ENCODE measurements around the gene DSTN. TPM values are rescaled to one million over a fixed set of nuclear protein-coding genes. Genes with fewer than 3 reads are reported as not detected.

Gene DSTN
- total RNA-seq, 1 experiment from 2014 or later, result 110 TPM

DNA sequence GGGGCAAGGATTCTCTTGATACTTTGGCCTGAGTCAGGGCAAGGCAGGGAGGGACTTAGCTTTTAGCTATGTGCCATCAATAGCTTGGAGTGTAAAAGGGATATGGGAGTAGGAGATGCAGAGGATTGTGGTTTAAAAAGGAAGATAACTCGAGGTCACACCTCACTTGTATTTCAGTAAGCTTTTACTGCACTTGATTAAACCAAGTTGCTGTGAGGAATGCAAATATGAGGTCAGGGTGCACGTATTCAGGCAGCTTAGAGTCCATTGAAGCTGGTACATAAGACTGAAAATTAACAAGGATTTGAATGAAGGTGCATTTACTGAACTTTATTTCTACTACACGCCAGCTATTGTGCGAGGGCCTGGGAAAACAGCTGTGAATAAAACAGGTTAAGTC, 32.1 kb downstream of the DSTN start:
- no TSS peak for BruUV-seq (replicated peaks)
- H3K27ac Mint-ChIP-seq (ENCODE audit: unreplicated experiment), result no peak overlapping the region
- DNase-seq, result no peak
- H3K4me3 Mint-ChIP-seq (ENCODE audit: low read depth, unreplicated experiment), result no peak overlapping the region
- H3K9me3 Mint-ChIP-seq (ENCODE audit: low read depth, unreplicated experiment), result no peaks in the 10 kb centered on the region
- TF ChIP-seq, protein P1, sequence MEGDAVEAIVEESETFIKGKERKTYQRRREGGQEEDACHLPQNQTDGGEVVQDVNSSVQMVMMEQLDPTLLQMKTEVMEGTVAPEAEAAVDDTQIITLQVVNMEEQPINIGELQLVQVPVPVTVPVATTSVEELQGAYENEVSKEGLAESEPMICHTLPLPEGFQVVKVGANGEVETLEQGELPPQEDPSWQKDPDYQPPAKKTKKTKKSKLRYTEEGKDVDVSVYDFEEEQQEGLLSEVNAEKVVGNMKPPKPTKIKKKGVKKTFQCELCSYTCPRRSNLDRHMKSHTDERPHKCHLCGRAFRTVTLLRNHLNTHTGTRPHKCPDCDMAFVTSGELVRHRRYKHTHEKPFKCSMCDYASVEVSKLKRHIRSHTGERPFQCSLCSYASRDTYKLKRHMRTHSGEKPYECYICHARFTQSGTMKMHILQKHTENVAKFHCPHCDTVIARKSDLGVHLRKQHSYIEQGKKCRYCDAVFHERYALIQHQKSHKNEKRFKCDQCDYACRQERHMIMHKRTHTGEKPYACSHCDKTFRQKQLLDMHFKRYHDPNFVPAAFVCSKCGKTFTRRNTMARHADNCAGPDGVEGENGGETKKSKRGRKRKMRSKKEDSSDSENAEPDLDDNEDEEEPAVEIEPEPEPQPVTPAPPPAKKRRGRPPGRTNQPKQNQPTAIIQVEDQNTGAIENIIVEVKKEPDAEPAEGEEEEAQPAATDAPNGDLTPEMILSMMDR (IDR thresholded peaks at IDR 0.05; ENCODE audit: unreplicated experiment), result no peak
- H3K4me1 Mint-ChIP-seq (ENCODE audit: low read depth, unreplicated experiment), result peaks cover 7% of the 10 kb centered on the region
- H3K27me3 Mint-ChIP-seq (ENCODE audit: unreplicated experiment), result no peaks in the 10 kb centered on the region
- CTCF ChIA-PET, result no interaction called here
- peaks cover 7% of the 10 kb centered on the region for H3K36me3 Mint-ChIP-seq (ENCODE audit: insufficient read depth, unreplicated experiment)
- intact Hi-C loops (cut with micrococcal nuclease; ENCODE audit: unreplicated experiment), result no loop called here

DNA sequence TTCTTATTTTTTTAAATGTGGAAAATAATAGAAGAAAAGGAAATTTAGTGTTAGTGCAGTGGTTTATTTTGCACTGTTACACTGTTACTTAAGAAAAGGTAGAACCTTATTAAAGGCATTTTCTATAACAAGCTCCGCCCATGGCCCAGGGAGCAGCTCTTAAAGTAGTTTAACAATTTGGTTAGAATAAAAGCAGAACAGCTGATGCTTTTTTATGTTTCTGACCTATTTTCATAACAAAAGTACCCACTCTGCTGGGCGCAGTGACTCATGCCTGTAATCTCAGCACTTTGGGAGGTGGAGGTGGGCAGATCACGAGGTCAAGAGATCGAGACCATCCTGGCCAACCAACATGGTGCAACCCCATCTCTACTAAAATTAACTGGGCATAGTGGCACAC, 32.6 kb downstream of the DSTN start:
- CTCF ChIA-PET, result no interaction called here
- DNase-seq, result no peak
- peaks cover 7% of the 10 kb centered on the region for H3K36me3 Mint-ChIP-seq (ENCODE audit: insufficient read depth, unreplicated experiment)
- intact Hi-C loops (cut with micrococcal nuclease; ENCODE audit: unreplicated experiment), result no loop called here
- no peak overlapping the region for H3K27ac Mint-ChIP-seq (ENCODE audit: unreplicated experiment)
- H3K27me3 Mint-ChIP-seq (ENCODE audit: unreplicated experiment), result no peaks in the 10 kb centered on the region
- BruUV-seq (replicated peaks), result no TSS peak
- peaks cover 7% of the 10 kb centered on the region for H3K4me1 Mint-ChIP-seq (ENCODE audit: low read depth, unreplicated experiment)
- H3K4me3 Mint-ChIP-seq (ENCODE audit: low read depth, unreplicated experiment), result no peak overlapping the region
- TF ChIP-seq, protein P1 (IDR thresholded peaks at IDR 0.05; ENCODE audit: unreplicated experiment), result no peak
- no peaks in the 10 kb centered on the region for H3K9me3 Mint-ChIP-seq (ENCODE audit: low read depth, unreplicated experiment)

DNA sequence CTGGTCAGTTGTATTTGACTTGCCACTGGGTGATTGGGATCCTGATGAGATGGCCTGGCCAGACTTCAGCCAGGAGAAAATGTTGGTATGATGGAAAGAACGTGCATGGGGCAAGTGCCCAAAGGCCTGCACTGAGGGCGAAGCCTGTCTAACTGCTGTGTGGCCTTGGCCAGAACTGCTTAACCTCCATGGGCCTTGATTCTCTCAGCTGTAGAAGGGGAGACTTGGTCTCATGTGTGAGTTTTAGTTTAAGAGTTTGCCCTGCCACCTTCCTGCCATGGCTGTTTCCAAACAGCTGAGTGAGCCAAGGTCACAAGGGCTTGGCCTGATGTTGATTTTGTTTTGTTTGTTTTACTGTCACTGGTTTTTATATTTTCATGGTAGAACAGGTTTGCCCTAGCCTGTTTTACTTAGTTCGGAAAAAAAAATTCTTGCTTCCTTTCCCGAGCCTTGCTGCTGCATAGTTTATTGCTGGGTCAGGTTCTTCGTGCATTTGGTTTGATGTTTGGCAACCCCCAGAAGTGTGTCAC, 35.3 kb downstream of the DSTN start:
- BruUV-seq (replicated peaks), result no TSS peak
- TF ChIP-seq, protein P1 (IDR thresholded peaks at IDR 0.05; ENCODE audit: unreplicated experiment), result no peak
- intact Hi-C loops (cut with micrococcal nuclease; ENCODE audit: unreplicated experiment), result loop anchor here (5.0 kb wide), 1 partner anchor 68 kb away; no protein-coding TSS in a partner anchor
- Mint-ChIP-seq H3K27ac (ENCODE audit: unreplicated experiment) (no peak overlapping the region), H3K4me1 (ENCODE audit: low read depth, unreplicated experiment) (peaks cover 7% of the 10 kb centered on the region), H3K9me3 (ENCODE audit: low read depth, unreplicated experiment) (no peaks in the 10 kb centered on the region), H3K36me3 (ENCODE audit: insufficient read depth, unreplicated experiment) (peaks cover 14% of the 10 kb centered on the region), H3K27me3 (ENCODE audit: unreplicated experiment) (no peaks in the 10 kb centered on the region), H3K4me3 (ENCODE audit: low read depth, unreplicated experiment) (no peak overlapping the region)
- CTCF ChIA-PET, result interaction anchor here (0.6 kb wide), 1 partner anchor 63 kb away, joined by 3 read pairs; no protein-coding TSS in a partner anchor
- DNase-seq, result no peak

DNA sequence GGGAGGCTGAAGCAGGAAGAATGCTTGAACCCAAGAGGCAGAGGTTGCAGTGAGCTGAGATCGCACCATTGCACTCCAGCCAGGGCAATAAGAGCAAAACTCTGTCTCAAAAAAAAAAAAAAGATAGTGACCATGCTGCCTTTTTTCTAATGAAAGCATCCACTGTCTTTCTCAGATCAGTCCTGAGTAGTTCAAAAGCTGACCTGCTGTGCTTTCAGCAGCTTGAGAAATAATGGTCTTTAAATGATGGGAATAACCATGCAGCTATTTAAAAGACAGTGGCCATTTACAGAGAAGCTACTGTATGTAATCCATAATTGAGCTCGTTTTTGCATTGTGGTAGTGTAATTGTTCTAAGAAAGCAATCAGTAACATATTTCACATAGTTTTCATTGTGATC, 36.1 kb downstream of the DSTN start:
- no peak for DNase-seq
- Mint-ChIP-seq H3K36me3 (ENCODE audit: insufficient read depth, unreplicated experiment) (peaks cover 14% of the 10 kb centered on the region), H3K4me3 (ENCODE audit: low read depth, unreplicated experiment) (no peak overlapping the region), H3K27ac (ENCODE audit: unreplicated experiment) (no peak overlapping the region), H3K27me3 (ENCODE audit: unreplicated experiment) (no peaks in the 10 kb centered on the region), H3K4me1 (ENCODE audit: low read depth, unreplicated experiment) (peaks cover 7% of the 10 kb centered on the region), H3K9me3 (ENCODE audit: low read depth, unreplicated experiment) (no peaks in the 10 kb centered on the region)
- intact Hi-C loops (cut with micrococcal nuclease; ENCODE audit: unreplicated experiment), result loop anchor here (5.0 kb wide), 1 partner anchor 69 kb away; no protein-coding TSS in a partner anchor
- CTCF ChIA-PET, result no interaction called here
- no TSS peak for BruUV-seq (replicated peaks)
- TF ChIP-seq, protein P1 (IDR thresholded peaks at IDR 0.05; ENCODE audit: unreplicated experiment), result no peak
